Mesenchymal stem cell (in vitro differentiated cells and primary cell): ENCODE measurements around the gene SLC13A4.
"Not testable (repeated sequence)": the region's sequence is repeated elsewhere in the genome, so short reads cannot be mapped to it uniquely, and the experiment has no call there.

Experiments
- DNase-seq: peaks from one replicate; pipeline ENCODE4 v3.0.0-alpha.2; 2013
- H2AFZ ChIP-seq: one replicate; pipeline ENCODE4 v1.6.1; 2013; ENCODE audit warnings: low read depth, mild to moderate bottlenecking, control low read depth, inconsistent platforms, low read length, moderate library complexity
- H2AK5ac ChIP-seq: 2 replicates; pipeline ENCODE4 v1.6.1; 2013; ENCODE audit warnings: low read length, moderate library complexity, mild to moderate bottlenecking, inconsistent platforms; ENCODE audit not compliant: severe bottlenecking
- H2BK120ac ChIP-seq: one replicate; pipeline ENCODE4 v1.6.1; 2013; ENCODE audit warnings: low read depth, mild to moderate bottlenecking, inconsistent platforms, low read length, moderate library complexity
- H2BK12ac ChIP-seq, 2 experiments: one replicate each; pipeline ENCODE4 v1.6.1; 2013; ENCODE audit warnings: inconsistent platforms in 2 of 2, low read length in 2 of 2, mild to moderate bottlenecking in 2 of 2, moderate library complexity in 2 of 2, control low read depth in 1 of 2
- H2BK15ac ChIP-seq: one replicate; pipeline ENCODE4 v1.6.1; 2013; ENCODE audit warnings: mild to moderate bottlenecking, low read depth, inconsistent platforms; ENCODE audit not compliant: poor library complexity, severe bottlenecking
- H2BK5ac ChIP-seq: 2 replicates; pipeline ENCODE4 v1.6.1; 2013; ENCODE audit warnings: low read depth, mild to moderate bottlenecking, low read length, control low read depth, inconsistent platforms; ENCODE audit not compliant: poor library complexity, severe bottlenecking
- H3K14ac ChIP-seq, 2 experiments: one replicate each; pipeline ENCODE4 v1.6.1; 2013; ENCODE audit warnings: inconsistent platforms in 2 of 2, low read length in 2 of 2, control low read depth in 1 of 2, mild to moderate bottlenecking in 1 of 2, moderate library complexity in 1 of 2
- H3K18ac ChIP-seq, 2 experiments: one replicate each; pipeline ENCODE4 v1.6.1; 2013; ENCODE audit warnings: inconsistent platforms in 2 of 2, low read length in 2 of 2, control low read depth in 1 of 2, low read depth in 1 of 2, mild to moderate bottlenecking in 1 of 2
- H3K23ac ChIP-seq, 2 experiments: one replicate each; pipeline ENCODE4 v1.6.1; 2013; ENCODE audit warnings: inconsistent platforms in 2 of 2, low read length in 2 of 2, mild to moderate bottlenecking in 2 of 2, moderate library complexity in 2 of 2, control low read depth in 1 of 2
- H3K27ac ChIP-seq: 2 replicates; pipeline ENCODE4 v1.5.1; 2013; ENCODE audit warnings: mild to moderate bottlenecking, moderate library complexity, low read length, control low read depth, inconsistent platforms; ENCODE audit not compliant: poor library complexity, severe bottlenecking
- H3K27me3 ChIP-seq, 2 experiments: 2 replicates each; pipeline versions ENCODE4 v1.6.1 to v1.7.0; 2013; ENCODE audit warnings: low read length in 2 of 2, mild to moderate bottlenecking in 2 of 2, moderate library complexity in 2 of 2, control low read depth in 1 of 2, inconsistent platforms in 1 of 2; ENCODE audit not compliant: control insufficient read depth in 1 of 2, insufficient read depth in 1 of 2
- H3K36me3 ChIP-seq, 2 experiments: 2 replicates each; pipeline versions ENCODE4 v1.6.1 to v1.7.0; 2013; ENCODE audit warnings: low read length in 2 of 2, control low read depth in 1 of 2, inconsistent platforms in 1 of 2, low read depth in 1 of 2, mild to moderate bottlenecking in 1 of 2; ENCODE audit not compliant: insufficient read depth in 2 of 2, control insufficient read depth in 1 of 2
- H3K4ac ChIP-seq, 2 experiments: one replicate each; pipeline ENCODE4 v1.6.1; 2013; ENCODE audit warnings: inconsistent platforms in 2 of 2, low read length in 2 of 2, mild to moderate bottlenecking in 2 of 2, moderate library complexity in 2 of 2, control low read depth in 1 of 2, low read depth in 1 of 2
- H3K4me1 ChIP-seq: 2 replicates; pipeline ENCODE4 v1.6.1; 2013; ENCODE audit warnings: low read depth, low read length, control low read depth; ENCODE audit not compliant: control insufficient read depth, insufficient read depth
- H3K4me2 ChIP-seq: 2 replicates; pipeline ENCODE4 v1.6.1; 2013; ENCODE audit warnings: low read length, mild to moderate bottlenecking, inconsistent platforms; ENCODE audit not compliant: poor library complexity, severe bottlenecking
- H3K4me3 ChIP-seq, 2 experiments: 2 replicates each; pipeline versions ENCODE4 v1.5.1 to v1.7.0; 2013; ENCODE audit warnings: low read length in 2 of 2, mild to moderate bottlenecking in 2 of 2, control low read depth in 1 of 2, low read depth in 1 of 2; ENCODE audit not compliant: insufficient read depth in 1 of 2
- H3K79me1 ChIP-seq: replicated peaks from 2 replicates; pipeline ENCODE4 v1.6.1; 2013; ENCODE audit warnings: mild to moderate bottlenecking, control low read depth, low read length, inconsistent platforms; ENCODE audit not compliant: poor library complexity, severe bottlenecking
- H3K9ac ChIP-seq: 2 replicates; pipeline ENCODE4 v1.7.0; 2013; ENCODE audit warnings: mild to moderate bottlenecking, low read length, moderate library complexity
- H3K9me3 ChIP-seq: 2 replicates; pipeline ENCODE4 v1.7.0; 2013; ENCODE audit warnings: mild to moderate bottlenecking, low read length; ENCODE audit not compliant: control insufficient read depth
- H4K8ac ChIP-seq: one replicate; pipeline ENCODE4 v1.6.1; 2013; ENCODE audit warnings: inconsistent platforms, mild to moderate bottlenecking, low read length, moderate library complexity
- H4K91ac ChIP-seq: one replicate; pipeline ENCODE4 v1.6.1; 2013; ENCODE audit warnings: mild to moderate bottlenecking, low read length, inconsistent platforms
- WGBS: methylation state at CpG from one replicate; pipeline ENCODE4 v1.1.7; 2013; ENCODE audit warnings: mixed read lengths; 5-methylcytosine and 5-hydroxymethylcytosine counted together

Gene SLC13A4

GRCh38 chr7:135672560-135673359 lies 55.2 kb downstream of the SLC13A4 start:
- no peak overlapping the region for H2AFZ ChIP-seq
- no peak overlapping the region for H3K4me2 ChIP-seq
- no peaks in the 10 kb centered on the region for H3K27me3 ChIP-seq
- no peak overlapping the region for H3K27ac ChIP-seq
- H3K23ac ChIP-seq = no peak overlapping the region
- H3K36me3 ChIP-seq = peaks cover 7 to 48% of the 10 kb centered on the region in 2 experiments
- H3K18ac ChIP-seq = no peak overlapping the region
- H2BK5ac ChIP-seq = no peak overlapping the region
- WGBS = 90% methylated on average over 2 of the region's 3 CpGs
- H2BK15ac ChIP-seq = no peak overlapping the region
- peak; percentile 75 for DNase-seq
- no peak overlapping the region for H4K91ac ChIP-seq
- no peak overlapping the region for H2BK120ac ChIP-seq
- H3K4me1 ChIP-seq = peaks cover 3% of the 10 kb centered on the region
- no peak overlapping the region for H2BK12ac ChIP-seq
- no peak overlapping the region for H4K8ac ChIP-seq
- H3K4ac ChIP-seq = peak overlapping the region in 1 of 2 experiments; percentile 5
- H2AK5ac ChIP-seq = no peak overlapping the region
- H3K9ac ChIP-seq = peak overlapping the region; percentile 74
- no peaks in the 10 kb centered on the region for H3K9me3 ChIP-seq
- peaks cover 22% of the 10 kb centered on the region for H3K79me1 ChIP-seq
- H3K4me3 ChIP-seq = no peak overlapping the region
- no peak overlapping the region for H3K14ac ChIP-seq

GRCh38 chr7:135670179-135670578 lies 57.8 kb downstream of the SLC13A4 start:
- no peak overlapping the region for H3K14ac ChIP-seq
- no peaks in the 10 kb centered on the region for H3K9me3 ChIP-seq
- H3K27ac ChIP-seq = no peak overlapping the region
- H4K8ac ChIP-seq = no peak overlapping the region
- H3K4me2 ChIP-seq = no peak overlapping the region
- no peak overlapping the region for H2BK120ac ChIP-seq
- peak overlapping the region; percentile 77 for H3K9ac ChIP-seq
- peaks cover 11% of the 10 kb centered on the region for H3K79me1 ChIP-seq
- peak overlapping the region in 1 of 2 experiments; percentile 9 for H3K4me3 ChIP-seq
- 57% methylated on average over 1 of the region's 1 CpG for WGBS
- H3K4ac ChIP-seq = no peak overlapping the region
- H2AK5ac ChIP-seq = no peak overlapping the region
- H3K27me3 ChIP-seq = no peaks in the 10 kb centered on the region
- H2BK5ac ChIP-seq = no peak overlapping the region
- peak; percentile 50 for DNase-seq
- H3K18ac ChIP-seq = no peak overlapping the region
- H4K91ac ChIP-seq = no peak overlapping the region
- peaks cover 11 to 31% of the 10 kb centered on the region in 2 experiments for H3K36me3 ChIP-seq
- no peak overlapping the region for H2BK15ac ChIP-seq
- no peak overlapping the region for H2AFZ ChIP-seq
- H3K23ac ChIP-seq = no peak overlapping the region
- no peak overlapping the region for H2BK12ac ChIP-seq
- H3K4me1 ChIP-seq = peaks cover 6% of the 10 kb centered on the region

- no peak overlapping the region for H3K14ac ChIP-seq
- peaks cover 6% of the 10 kb centered on the region for H3K4me1 ChIP-seq
- H3K9ac ChIP-seq = peak overlapping the region; percentile 77
- H3K9me3 ChIP-seq = no peaks in the 10 kb centered on the region
- H2BK15ac ChIP-seq = no peak overlapping the region
- H2BK12ac ChIP-seq = no peak overlapping the region
- no peak overlapping the region for H3K23ac ChIP-seq
- H2BK5ac ChIP-seq = no peak overlapping the region
- no peak overlapping the region for H3K27ac ChIP-seq
- H3K36me3 ChIP-seq = peaks cover 11 to 27% of the 10 kb centered on the region in 2 experiments
- H3K27me3 ChIP-seq = no peaks in the 10 kb centered on the region
- peak overlapping the region in 1 of 2 experiments; percentile 9 for H3K4me3 ChIP-seq
- H3K18ac ChIP-seq = no peak overlapping the region
- H2AFZ ChIP-seq = no peak overlapping the region
- no peak overlapping the region for H3K4ac ChIP-seq
- H4K91ac ChIP-seq = no peak overlapping the region
- H2BK120ac ChIP-seq = no peak overlapping the region
- no peak overlapping the region for H2AK5ac ChIP-seq
- 100% methylated on average over 1 of the region's 1 CpG for WGBS
- DNase-seq = no peak
- H3K4me2 ChIP-seq = no peak overlapping the region
- no peak overlapping the region for H4K8ac ChIP-seq
- peaks cover 11% of the 10 kb centered on the region for H3K79me1 ChIP-seq
Observed at GRCh38 chr7:135669774-135670173, 58.2 kb downstream of the SLC13A4 start.

- not testable (repeated sequence) for H3K23ac ChIP-seq, H2BK15ac ChIP-seq, H4K91ac ChIP-seq, H3K18ac ChIP-seq, H3K4me1 ChIP-seq, H3K4me3 ChIP-seq, H3K27ac ChIP-seq, H3K9me3 ChIP-seq, H2BK5ac ChIP-seq, H3K4ac ChIP-seq, H2AFZ ChIP-seq, H3K27me3 ChIP-seq, H4K8ac ChIP-seq, DNase-seq, H3K14ac ChIP-seq, H2AK5ac ChIP-seq, H3K4me2 ChIP-seq, H2BK120ac ChIP-seq, H2BK12ac ChIP-seq
- Histone ChIP-seq H3K9ac (peak overlapping the region; percentile 77), H3K36me3 (peaks cover 11 to 18% of the 10 kb centered on the region in 2 experiments), H3K79me1 (peaks cover 12% of the 10 kb centered on the region)
- 80% methylated on average over 5 of the region's 6 CpGs for WGBS
Observed at GRCh38 chr7:135668852-135669395, 59.1 kb downstream of the SLC13A4 start.
